NCI-H2171 (cell line): ENCODE measurements around the gene SLC25A40.
"Not testable (repeated sequence)": the region's sequence is repeated elsewhere in the genome, so short reads cannot be mapped to it uniquely, and the experiment has no call there.

Experiments used
- DNase-seq: peaks from one replicate; lab custom pipeline; 2025; lab: John Stamatoyannopoulos, UW

Gene SLC25A40

GRCh38 chr7:87872346-87872745 is 3.8 kb downstream of the SLC25A40 start:
- DNase-seq = no peak

- no peak for DNase-seq
Measured at GRCh38 chr7:87870471-87870870, 5.7 kb downstream of the SLC25A40 start.

GRCh38 chr7:87866533-87866932 is 9.6 kb downstream of the SLC25A40 start:
- DNase-seq = not testable (repeated sequence)

- DNase-seq = no peak
Measured at GRCh38 chr7:87866089-87866488, 10.1 kb downstream of the SLC25A40 start.

DNA sequence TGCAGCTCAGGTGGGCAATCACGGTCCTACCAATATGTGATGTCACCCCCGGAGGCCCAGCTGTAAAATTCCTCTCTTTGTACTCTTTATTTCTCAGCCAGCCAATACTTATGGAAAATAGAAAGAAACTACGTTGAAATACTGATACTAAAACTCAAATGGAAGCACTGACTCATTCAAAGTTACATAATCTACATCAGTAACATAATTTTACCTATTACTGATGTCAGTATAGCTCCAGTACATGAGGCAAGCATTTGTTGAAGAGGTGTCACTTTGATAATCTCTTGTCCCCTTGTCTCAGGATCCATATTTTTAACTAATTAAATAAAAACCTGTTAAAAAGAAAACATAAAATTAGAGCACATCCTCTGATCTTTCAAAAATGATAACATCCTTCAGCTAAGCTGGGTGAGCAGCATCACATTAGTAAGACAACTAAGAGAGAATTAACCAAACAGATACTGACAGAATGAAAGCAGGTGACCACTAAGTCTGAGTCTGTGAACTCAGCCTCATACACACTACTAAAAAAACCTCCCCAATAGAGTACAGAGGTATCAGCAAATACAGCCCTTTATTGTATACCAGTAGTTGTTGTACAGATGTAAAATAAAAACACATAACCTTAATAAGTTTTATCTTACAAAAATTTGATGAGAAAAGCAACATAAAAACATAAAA is 17.6 kb downstream of the SLC25A40 start:
- DNase-seq = no peak

DNA sequence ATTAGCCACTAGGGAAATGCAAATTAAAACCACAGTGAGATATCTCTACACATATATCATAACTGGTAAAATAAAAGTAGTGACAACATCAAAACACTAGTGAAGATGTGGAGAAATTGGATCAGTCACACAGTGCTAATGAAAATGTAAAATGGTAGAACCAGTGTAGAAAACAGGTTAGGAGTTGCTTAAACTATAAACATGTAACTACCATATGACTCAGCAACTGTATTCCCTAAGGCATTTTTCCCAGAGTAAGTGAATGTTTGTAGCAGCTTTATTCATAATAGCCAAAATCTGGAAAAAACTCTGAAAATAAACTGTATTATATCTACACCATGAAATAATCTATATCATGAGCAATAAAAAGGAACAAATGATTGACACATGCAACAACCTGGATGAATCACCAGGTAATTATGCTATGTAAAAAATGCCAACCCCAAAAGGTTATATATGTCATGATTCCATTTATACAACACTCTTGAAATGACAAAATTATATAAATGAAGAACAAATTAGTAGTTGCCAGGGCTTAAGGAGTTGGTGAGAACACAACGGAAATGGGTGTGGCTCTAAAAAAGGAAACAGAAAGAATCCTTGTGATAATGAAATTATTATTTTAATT is 22.8 kb downstream of the SLC25A40 start:
- DNase-seq = no peak

DNA sequence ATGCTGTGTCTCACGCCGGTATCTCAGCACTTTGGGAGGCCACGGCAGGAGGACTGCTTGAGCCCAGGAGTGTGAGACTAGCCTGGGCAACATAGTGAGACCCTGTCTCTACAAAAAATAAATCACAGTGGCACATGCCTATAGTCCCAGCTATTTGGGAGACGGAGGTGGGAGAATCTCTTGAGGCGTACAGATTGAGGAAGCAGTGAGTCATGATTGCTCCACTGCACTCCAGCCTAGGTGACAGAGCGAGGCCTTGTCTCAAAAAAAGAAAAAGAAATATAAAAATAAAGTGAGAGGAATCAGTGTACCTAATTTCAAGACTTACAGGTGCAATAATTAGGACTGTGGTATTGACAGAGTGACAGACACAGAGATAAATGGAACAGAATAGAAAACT is 23.9 kb downstream of the SLC25A40 start:
- no peak for DNase-seq

DNA sequence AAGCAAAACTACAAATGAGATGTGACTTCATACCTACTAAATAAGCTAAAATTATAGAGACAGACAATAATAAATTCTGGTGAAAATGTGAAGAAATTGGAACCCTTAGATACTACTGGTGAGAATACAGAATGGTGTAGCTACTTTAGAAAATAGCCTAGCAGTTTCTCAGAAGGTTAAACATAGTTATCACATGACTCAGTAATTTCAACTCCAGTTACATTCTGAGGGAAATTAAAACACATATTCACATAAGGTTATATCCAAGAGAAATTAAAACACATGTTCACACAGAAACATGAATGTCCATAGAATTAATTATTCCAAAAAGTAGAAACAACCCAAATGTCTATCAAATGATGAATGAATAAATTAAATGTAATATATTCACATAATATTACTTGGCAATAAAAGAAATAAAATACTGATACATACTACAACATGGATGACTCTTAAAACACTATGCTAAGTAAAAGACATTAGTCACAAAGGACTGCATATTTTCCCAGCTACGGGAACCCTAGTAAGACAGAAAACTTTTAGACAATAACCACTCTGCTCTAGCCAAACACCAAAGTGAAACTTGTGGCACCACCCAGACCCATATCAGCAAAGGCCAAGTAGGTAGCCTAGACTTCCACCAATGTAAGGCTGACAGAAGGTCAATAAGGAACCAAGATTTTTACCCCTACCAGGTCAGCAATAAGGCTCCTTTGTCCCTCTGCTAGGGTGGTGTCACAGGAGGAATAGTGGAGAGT is 25.1 kb downstream of the SLC25A40 start:
- DNase-seq = no peak

- DNase-seq = no peak
Measured at GRCh38 chr7:87837597-87837996, 38.6 kb downstream of the SLC25A40 start.

DNA sequence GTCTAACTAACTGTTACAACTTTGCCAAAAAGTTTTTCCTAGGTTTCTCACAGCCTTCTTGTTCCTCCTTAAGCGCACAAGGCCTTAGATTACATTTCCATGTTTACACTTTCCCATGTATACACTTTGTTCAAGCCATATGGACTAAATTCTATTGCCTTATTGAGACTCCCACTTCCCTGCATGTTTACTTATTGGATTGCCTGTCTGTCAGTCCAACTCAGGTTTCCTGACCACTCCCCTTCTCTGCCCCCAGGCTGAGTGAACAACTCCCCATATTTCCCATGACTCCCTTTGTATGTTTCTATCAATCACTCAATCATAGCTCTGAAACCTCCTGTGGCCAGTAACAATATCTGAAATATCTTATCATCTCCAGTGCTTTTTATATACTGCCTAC is 43.0 kb downstream of the SLC25A40 start:
- DNase-seq = no peak

- DNase-seq = no peak
Measured at GRCh38 chr7:87831097-87831496, 45.1 kb downstream of the SLC25A40 start.

- DNase-seq = not testable (repeated sequence)
Measured at GRCh38 chr7:87828383-87828782, 47.8 kb downstream of the SLC25A40 start.

- not testable (repeated sequence) for DNase-seq
Measured at GRCh38 chr7:87825369-87825768, 50.8 kb downstream of the SLC25A40 start.

- DNase-seq = not testable (repeated sequence)
Measured at GRCh38 chr7:87822056-87822455, 54.1 kb downstream of the SLC25A40 start.

- DNase-seq = no peak
Measured at GRCh38 chr7:87818336-87818735, 57.8 kb downstream of the SLC25A40 start.

- DNase-seq = no peak
Measured at GRCh38 chr7:87816389-87816788, 59.8 kb downstream of the SLC25A40 start.

DNA sequence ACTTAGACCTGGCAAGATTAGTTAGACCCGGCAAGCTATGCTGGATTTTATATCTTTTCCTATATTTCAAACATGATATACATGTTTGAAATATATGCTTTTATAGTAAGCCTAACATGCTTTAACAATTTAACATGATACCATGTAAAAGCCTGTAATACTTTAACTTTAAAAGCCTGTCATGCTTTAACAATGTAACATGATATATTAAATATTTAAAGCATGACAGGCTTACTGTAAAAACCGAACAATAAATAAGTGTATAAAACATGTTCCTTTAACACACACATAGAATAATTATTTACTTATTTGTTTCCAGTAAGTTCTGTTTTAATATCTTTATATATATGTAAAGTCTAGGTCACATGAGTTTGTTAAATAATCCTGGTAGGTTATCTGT is 65.4 kb downstream of the SLC25A40 start:
- DNase-seq = no peak

DNA sequence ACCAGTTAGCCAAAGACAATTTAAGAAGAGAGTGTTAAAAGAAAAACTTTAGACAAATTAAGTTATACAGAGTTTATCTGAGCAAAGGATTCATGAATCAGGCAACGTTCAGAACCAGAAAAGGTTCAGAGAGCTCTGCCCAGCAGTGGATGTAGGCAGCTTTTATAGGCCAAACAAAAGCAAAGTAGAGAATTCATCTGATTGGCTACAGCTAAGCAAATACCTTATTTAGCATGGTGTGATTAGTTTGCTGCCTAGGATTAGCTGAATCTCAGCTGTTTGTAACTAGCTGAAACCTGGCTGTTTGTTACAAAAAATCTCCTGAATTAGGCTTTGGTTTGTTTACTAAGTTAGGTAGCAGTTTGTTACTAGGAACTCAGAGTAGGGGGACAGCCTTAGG is 66.0 kb downstream of the SLC25A40 start:
- no peak for DNase-seq

DNA sequence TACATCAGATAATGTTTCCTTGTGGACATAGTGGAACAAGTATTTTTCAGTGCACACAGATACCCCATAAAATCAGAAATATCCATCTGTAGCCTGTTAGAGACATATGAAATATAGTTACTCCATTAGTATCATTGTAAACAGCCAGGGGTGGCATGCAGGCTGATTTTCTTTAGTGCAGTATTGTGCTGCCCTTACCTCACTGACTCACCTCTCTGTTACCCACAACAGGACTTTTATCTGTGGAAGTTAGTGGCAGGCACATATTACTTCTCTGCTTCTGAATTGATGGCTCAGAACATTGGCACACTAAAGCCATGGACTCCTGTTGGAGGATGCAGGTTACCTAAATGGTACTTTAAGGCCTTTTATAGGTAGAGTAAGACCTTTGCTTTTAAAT is 70.0 kb downstream of the SLC25A40 start:
- DNase-seq = no peak

DNA sequence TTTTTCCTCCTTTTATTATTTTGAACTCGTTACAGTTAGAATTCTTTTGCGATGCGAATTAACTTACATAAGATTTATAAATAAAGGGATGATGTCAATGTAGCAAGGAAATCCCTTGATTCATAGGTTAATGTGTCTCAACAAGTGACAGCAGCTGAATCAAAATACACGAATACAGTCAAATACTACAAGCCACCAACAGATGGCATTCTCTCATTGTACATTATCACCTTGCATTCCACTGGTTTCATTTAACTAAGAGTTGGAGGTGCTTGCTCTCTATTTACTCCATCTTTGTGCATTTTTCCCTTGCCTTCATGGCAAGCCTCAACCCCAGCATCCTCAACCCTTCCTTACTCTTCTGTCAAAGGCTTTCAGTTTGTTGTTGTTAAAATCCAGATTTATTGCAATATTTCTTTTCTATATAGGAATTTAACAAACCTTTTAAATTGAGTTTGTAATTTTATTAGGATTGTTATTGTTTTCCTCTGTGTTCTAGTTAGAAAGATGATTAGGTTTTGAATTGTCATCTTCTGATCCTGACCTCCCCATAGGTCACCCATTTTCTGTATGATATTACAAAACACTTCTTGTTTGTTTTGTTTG is 78.3 kb downstream of the SLC25A40 start:
- peak; percentile 12 for DNase-seq

DNA sequence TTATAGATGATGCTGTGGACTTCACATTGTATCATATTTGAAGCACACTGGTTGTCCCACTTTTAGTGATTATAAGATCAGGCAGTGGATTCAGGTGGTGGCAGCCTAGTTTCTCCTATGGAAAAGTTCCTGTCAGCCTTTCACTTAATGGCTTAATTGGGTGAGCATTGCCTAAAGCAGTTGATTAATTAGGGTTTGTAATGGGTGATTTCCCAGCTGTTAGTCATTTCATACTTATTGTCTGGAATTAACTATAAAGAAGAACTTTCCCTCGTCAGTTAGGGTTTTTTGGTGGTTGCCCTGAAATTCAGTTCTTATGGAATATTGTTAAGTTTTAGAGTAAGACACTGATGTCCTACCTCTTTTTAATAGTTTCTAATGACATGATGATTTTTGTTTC is 78.8 kb downstream of the SLC25A40 start:
- DNase-seq = no peak

GRCh38 chr7:87785368-87785995 is 90.7 kb downstream of the SLC25A40 start:
- no peak for DNase-seq
